Measurements from ENCODE around the gene ANKRD16.
"Not testable (repeated sequence)": the region's sequence is repeated elsewhere in the genome, so short reads cannot be mapped to it uniquely, and the experiment has no call there.

DNA sequence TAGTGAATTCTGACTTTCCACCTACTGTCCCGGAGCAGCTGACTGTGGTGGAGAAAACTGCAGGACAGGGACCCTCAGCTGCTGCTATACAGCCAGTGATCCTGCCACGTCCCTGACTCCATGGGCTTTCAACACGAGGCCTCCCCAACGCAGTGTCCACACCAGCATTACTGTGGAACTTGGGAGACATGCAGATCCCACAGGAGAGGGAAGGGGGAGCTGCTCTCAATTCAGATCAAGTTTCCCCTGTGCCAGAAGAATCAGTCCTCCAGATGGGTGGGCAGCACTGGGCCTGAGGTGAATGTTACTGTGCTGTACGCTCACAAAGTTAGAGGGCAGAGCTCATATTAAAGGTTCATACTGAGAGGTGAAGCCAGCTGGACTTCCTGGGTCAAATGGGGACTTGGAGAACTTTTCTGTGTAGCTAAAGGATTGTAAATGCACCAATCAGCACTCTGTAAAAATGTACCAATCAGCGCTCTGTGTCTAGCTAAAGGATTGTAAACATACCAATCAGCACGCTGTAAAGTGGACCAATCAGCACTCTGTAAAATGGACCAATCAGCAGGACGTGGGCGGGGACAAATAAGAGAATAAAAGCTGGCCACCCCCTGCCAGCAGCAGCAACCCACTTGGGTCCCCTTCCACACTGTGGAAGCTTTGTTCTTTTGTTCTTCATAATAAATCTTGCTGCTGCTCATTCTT, 26.6 kb downstream of the ANKRD16 start:
- TF ChIP-seq, protein P1, sequence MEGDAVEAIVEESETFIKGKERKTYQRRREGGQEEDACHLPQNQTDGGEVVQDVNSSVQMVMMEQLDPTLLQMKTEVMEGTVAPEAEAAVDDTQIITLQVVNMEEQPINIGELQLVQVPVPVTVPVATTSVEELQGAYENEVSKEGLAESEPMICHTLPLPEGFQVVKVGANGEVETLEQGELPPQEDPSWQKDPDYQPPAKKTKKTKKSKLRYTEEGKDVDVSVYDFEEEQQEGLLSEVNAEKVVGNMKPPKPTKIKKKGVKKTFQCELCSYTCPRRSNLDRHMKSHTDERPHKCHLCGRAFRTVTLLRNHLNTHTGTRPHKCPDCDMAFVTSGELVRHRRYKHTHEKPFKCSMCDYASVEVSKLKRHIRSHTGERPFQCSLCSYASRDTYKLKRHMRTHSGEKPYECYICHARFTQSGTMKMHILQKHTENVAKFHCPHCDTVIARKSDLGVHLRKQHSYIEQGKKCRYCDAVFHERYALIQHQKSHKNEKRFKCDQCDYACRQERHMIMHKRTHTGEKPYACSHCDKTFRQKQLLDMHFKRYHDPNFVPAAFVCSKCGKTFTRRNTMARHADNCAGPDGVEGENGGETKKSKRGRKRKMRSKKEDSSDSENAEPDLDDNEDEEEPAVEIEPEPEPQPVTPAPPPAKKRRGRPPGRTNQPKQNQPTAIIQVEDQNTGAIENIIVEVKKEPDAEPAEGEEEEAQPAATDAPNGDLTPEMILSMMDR (conservative IDR thresholded peaks at IDR 0.05; ENCODE audit: low read depth, low read length): not testable (repeated sequence)
- TF ChIP-seq EZH2 (IDR thresholded peaks at IDR 0.05; ENCODE audit: low read length, unreplicated experiment); EZH2phosphoT487 (IDR thresholded peaks at IDR 0.05; ENCODE audit: borderline replicate concordance, low read length): not testable (repeated sequence)

All from PC-3 (cell line).